HepG2 (cell line): Measurements from ENCODE around the gene UEVLD. TPM values are rescaled to one million over a fixed set of nuclear protein-coding genes. Genes with fewer than 3 reads are reported as not detected.

Experiments used
- AGO2 ChIP-seq: fragments of 200-400 bp; formaldehyde crosslinking; optimal IDR thresholded peaks from 2 replicates; pipeline ENCODE3; 2017; ENCODE audit warnings: mild to moderate bottlenecking, low read depth, low read length, moderate library complexity
- ARNTL ChIP-seq: sonication (generic); formaldehyde crosslinking; IDR thresholded peaks from 2 replicates; pipeline ENCODE4 v1.4.0; 2020; ENCODE audit warnings: mild to moderate bottlenecking, missing genetic modification reagents
- EEA1 ChIP-seq: sonication (generic); formaldehyde crosslinking; IDR thresholded peaks from 2 replicates; pipeline ENCODE4 v1.5.1; 2020; ENCODE audit warnings: mild to moderate bottlenecking, missing genetic modification reagents, borderline replicate concordance
- MAFK ChIP-seq, 2 experiments: IDR thresholded peaks in 1 of 2; conservative IDR thresholded peaks in 1 of 2; 2 replicates each; pipeline ENCODE4 v1.6.1; 2011; ENCODE audit warnings: improper control_type of control experiment in 2 of 2, low read length in 2 of 2
- PBX2 ChIP-seq: IDR thresholded peaks from 2 replicates; pipeline ENCODE4 v1.6.1; 2016; ENCODE audit warnings: control low read depth
- SP140L ChIP-seq: sonication (generic); formaldehyde crosslinking; IDR thresholded peaks from 2 replicates; pipeline ENCODE4 v1.4.0; 2020; ENCODE audit warnings: missing genetic modification reagents, borderline replicate concordance
- ZBTB14 ChIP-seq: sonication (generic); formaldehyde crosslinking; IDR thresholded peaks from 2 replicates; pipeline ENCODE4 v1.4.0; 2020; ENCODE audit warnings: missing genetic modification reagents
- ZFAT ChIP-seq: sonication (generic); formaldehyde crosslinking; conservative IDR thresholded peaks from 2 replicates; pipeline ENCODE4 v1.8.1; 2023; ENCODE audit warnings: missing genetic modification reagents, inconsistent platforms
- polyA plus RNA-seq, 8 experiments: library from polyadenylated mRNA; depleted of rRNA in 3 of 8; stranded (reverse) in 7 of 8; unstranded in 1 of 8; fragments of >200 nt; fragmentation: Illumina TruSeq in 4 of 8; extraction: Trizol in 4 of 8; gene quantifications; 2 replicates each; pipeline versions ENCODE4 v1.2.1 to v1.2.3, GENCODE V29; 2011 to 2016; ENCODE audit warnings: low read depth in 4 of 8, missing spikeins in 1 of 8, mixed read lengths in 1 of 8; ENCODE audit not compliant: insufficient read depth in 1 of 8
- total RNA-seq, 5 experiments: library from RNA; depleted of rRNA; stranded (reverse); fragments of >200 nt; fragmentation: Illumina TruSeq; extraction: Trizol; gene quantifications; 2 replicates each; pipeline ENCODE4 v1.2.3, GENCODE V29; 2016; ENCODE audit warnings: low read depth in 1 of 5
- TF ChIP-seq, protein P1 (sequence below), 2 experiments: sonication (generic) in 1 of 2; formaldehyde crosslinking in 1 of 2; IDR thresholded peaks; 2 replicates each; pipeline versions ENCODE4 v1.6.1 to v1.9.0; 2014 to 2022; ENCODE audit warnings: antibody characterized with exemption in 1 of 2, borderline replicate concordance in 1 of 2, inconsistent platforms in 1 of 2, low read depth in 1 of 2, missing genetic modification reagents in 1 of 2
- TF ChIP-seq, protein P2 (sequence below): sonication (generic); formaldehyde crosslinking; IDR thresholded peaks from 2 replicates; pipeline ENCODE4 v1.4.0; 2020; ENCODE audit warnings: mild to moderate bottlenecking, missing genetic modification reagents

Gene UEVLD
- total and polyA plus RNA-seq, 2 of the 13 experiments (the other 11 are each of a cell fraction or from before 2014, with no cell fraction given), result 5.7 to 13.7 TPM

GRCh38 chr11:18588297-18589252 lies at the start of gene UEVLD (continued):
- TF ChIP-seq, protein P1, sequence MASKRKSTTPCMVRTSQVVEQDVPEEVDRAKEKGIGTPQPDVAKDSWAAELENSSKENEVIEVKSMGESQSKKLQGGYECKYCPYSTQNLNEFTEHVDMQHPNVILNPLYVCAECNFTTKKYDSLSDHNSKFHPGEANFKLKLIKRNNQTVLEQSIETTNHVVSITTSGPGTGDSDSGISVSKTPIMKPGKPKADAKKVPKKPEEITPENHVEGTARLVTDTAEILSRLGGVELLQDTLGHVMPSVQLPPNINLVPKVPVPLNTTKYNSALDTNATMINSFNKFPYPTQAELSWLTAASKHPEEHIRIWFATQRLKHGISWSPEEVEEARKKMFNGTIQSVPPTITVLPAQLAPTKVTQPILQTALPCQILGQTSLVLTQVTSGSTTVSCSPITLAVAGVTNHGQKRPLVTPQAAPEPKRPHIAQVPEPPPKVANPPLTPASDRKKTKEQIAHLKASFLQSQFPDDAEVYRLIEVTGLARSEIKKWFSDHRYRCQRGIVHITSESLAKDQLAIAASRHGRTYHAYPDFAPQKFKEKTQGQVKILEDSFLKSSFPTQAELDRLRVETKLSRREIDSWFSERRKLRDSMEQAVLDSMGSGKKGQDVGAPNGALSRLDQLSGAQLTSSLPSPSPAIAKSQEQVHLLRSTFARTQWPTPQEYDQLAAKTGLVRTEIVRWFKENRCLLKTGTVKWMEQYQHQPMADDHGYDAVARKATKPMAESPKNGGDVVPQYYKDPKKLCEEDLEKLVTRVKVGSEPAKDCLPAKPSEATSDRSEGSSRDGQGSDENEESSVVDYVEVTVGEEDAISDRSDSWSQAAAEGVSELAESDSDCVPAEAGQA (IDR thresholded peaks at IDR 0.05; ENCODE audit: low read depth), result peak; percentile 19; the same call in 1 of the 2 replicates
- TF ChIP-seq, protein P1 (CRISPR knock-in tag; IDR thresholded peaks at IDR 0.05; ENCODE audit: borderline replicate concordance), result peak; percentile 41
- TF ChIP-seq AGO2 (peak; percentile 59), EEA1 (CRISPR knock-in tag) (no peak), ZFAT (CRISPR knock-in tag) (no peak), SP140L (no peak), ZBTB14 (no peak), MAFK (conservative IDR thresholded peaks at IDR 0.05 in 1 of 2, IDR thresholded peaks at IDR 0.05 in 1 of 2; ENCODE audit: low read length in 2 of 2) (no peak), ARNTL (CRISPR knock-in tag) (no peak; the same call in none of the 2 replicates), PBX2 (no peak)
- TF ChIP-seq, protein P2, sequence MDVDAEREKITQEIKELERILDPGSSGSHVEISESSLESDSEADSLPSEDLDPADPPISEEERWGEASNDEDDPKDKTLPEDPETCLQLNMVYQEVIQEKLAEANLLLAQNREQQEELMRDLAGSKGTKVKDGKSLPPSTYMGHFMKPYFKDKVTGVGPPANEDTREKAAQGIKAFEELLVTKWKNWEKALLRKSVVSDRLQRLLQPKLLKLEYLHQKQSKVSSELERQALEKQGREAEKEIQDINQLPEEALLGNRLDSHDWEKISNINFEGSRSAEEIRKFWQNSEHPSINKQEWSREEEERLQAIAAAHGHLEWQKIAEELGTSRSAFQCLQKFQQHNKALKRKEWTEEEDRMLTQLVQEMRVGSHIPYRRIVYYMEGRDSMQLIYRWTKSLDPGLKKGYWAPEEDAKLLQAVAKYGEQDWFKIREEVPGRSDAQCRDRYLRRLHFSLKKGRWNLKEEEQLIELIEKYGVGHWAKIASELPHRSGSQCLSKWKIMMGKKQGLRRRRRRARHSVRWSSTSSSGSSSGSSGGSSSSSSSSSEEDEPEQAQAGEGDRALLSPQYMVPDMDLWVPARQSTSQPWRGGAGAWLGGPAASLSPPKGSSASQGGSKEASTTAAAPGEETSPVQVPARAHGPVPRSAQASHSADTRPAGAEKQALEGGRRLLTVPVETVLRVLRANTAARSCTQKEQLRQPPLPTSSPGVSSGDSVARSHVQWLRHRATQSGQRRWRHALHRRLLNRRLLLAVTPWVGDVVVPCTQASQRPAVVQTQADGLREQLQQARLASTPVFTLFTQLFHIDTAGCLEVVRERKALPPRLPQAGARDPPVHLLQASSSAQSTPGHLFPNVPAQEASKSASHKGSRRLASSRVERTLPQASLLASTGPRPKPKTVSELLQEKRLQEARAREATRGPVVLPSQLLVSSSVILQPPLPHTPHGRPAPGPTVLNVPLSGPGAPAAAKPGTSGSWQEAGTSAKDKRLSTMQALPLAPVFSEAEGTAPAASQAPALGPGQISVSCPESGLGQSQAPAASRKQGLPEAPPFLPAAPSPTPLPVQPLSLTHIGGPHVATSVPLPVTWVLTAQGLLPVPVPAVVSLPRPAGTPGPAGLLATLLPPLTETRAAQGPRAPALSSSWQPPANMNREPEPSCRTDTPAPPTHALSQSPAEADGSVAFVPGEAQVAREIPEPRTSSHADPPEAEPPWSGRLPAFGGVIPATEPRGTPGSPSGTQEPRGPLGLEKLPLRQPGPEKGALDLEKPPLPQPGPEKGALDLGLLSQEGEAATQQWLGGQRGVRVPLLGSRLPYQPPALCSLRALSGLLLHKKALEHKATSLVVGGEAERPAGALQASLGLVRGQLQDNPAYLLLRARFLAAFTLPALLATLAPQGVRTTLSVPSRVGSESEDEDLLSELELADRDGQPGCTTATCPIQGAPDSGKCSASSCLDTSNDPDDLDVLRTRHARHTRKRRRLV (CRISPR knock-in tag), result peak; percentile 56; the same call in 1 of the 2 replicates
